SH-SY5Y (cell line): Measurements from ENCODE around the gene ASIC1.

ENCODE experiments used
- GATA2 ChIP-seq: IDR thresholded peaks from 2 replicates; pipeline ENCODE4 v1.6.1; 2011; ENCODE audit warnings: mild to moderate bottlenecking, low read depth, low read length
- GATA3 ChIP-seq: IDR thresholded peaks from 2 replicates; pipeline ENCODE4 v1.6.1; 2011; ENCODE audit warnings: low read depth, mild to moderate bottlenecking, low read length, moderate library complexity

ASIC1 gene

GRCh38 chr12:50078281-50078680 is 20.9 kb downstream of the ASIC1 start:
- TF ChIP-seq GATA2: no peak
- TF ChIP-seq GATA3: no peak

- TF ChIP-seq GATA3 (no peak), GATA2 (no peak)
Observed at GRCh38 chr12:50079771-50080170, 22.4 kb downstream of the ASIC1 start.

- TF ChIP-seq GATA3: no peak
- TF ChIP-seq GATA2: no peak
Observed at GRCh38 chr12:50081096-50081808, 23.9 kb downstream of the ASIC1 start.

- no peak for TF ChIP-seq GATA2
- TF ChIP-seq GATA3: no peak
Observed at GRCh38 chr12:50082644-50083043, 25.2 kb downstream of the ASIC1 start.

- TF ChIP-seq GATA3 (no peak), GATA2 (no peak)
Observed at GRCh38 chr12:50083301-50083700, 25.9 kb downstream of the ASIC1 start.

- TF ChIP-seq GATA3 (no peak), GATA2 (no peak)
Observed at GRCh38 chr12:50084775-50085614, 27.6 kb downstream of the ASIC1 start, which contains the start of gene SMARCD1. Gene SMARCD1, plus strand, starts transcription at chr12:50085342. Its CDS starts 28 bp downstream, at chr12:50085370.

- TF ChIP-seq GATA3: no peak
- no peak for TF ChIP-seq GATA2
Observed at GRCh38 chr12:50085615-50086072, 28.2 kb downstream of the ASIC1 start.

- TF ChIP-seq GATA3 (no peak), GATA2 (no peak)
Observed at GRCh38 chr12:50086148-50086547, 28.8 kb downstream of the ASIC1 start.

GRCh38 chr12:50087151-50087550 is 29.8 kb downstream of the ASIC1 start:
- no peak for TF ChIP-seq GATA2
- no peak for TF ChIP-seq GATA3

- TF ChIP-seq GATA2 (no peak), GATA3 (no peak)
Observed at GRCh38 chr12:50087995-50088394, 30.6 kb downstream of the ASIC1 start.

- no peak for TF ChIP-seq GATA3
- TF ChIP-seq GATA2: no peak
Observed at GRCh38 chr12:50088577-50089335, 31.4 kb downstream of the ASIC1 start.

- TF ChIP-seq GATA3 (no peak), GATA2 (no peak)
Observed at GRCh38 chr12:50089730-50090129, 32.3 kb downstream of the ASIC1 start.

GRCh38 chr12:50090391-50090790 is 33.0 kb downstream of the ASIC1 start:
- TF ChIP-seq GATA3: no peak

- TF ChIP-seq GATA2 (no peak), GATA3 (no peak)
Observed at GRCh38 chr12:50097952-50098351, 40.6 kb downstream of the ASIC1 start.

GRCh38 chr12:50099302-50100008 is 42.1 kb downstream of the ASIC1 start:
- no peak for TF ChIP-seq GATA2
- no peak for TF ChIP-seq GATA3
